AG09309 (cell line): ENCODE data around the gene PDCD1LG2.
A peak's percentile ranks its signal among the peaks of the same experiment; 100 is the strongest.
"Not testable (repeated sequence)": the region's sequence is repeated elsewhere in the genome, so short reads cannot be mapped to it uniquely, and the experiment has no call there.

Source experiments
- DNase-seq: peaks from one replicate; pipeline ENCODE4 v3.0.0-alpha.2; 2010; ENCODE audit warnings: low read depth
- H3K4me3 ChIP-seq: 2 replicates; pipeline ENCODE4 v1.5.1; 2011; ENCODE audit warnings: mild to moderate bottlenecking, low read depth, low read length, moderate library complexity; ENCODE audit not compliant: control insufficient read depth
- CTCF ChIP-seq: IDR thresholded peaks from 2 replicates; pipeline ENCODE4 v1.5.1; 2011; ENCODE audit warnings: mild to moderate bottlenecking, low read depth, low read length, inconsistent platforms; ENCODE audit not compliant: insufficient read depth, control insufficient read depth; ENCODE audit errors: missing control alignments

Gene PDCD1LG2

GRCh38 chr9:5575000-5575399 lies 64.7 kb downstream of the PDCD1LG2 start:
- peak; percentile 15 for TF ChIP-seq CTCF
- no peak overlapping the region for H3K4me3 ChIP-seq
- no peak for DNase-seq

- no peak for TF ChIP-seq CTCF
- no peak for DNase-seq
- H3K4me3 ChIP-seq = no peak overlapping the region
These were observed 66.9 kb downstream of the PDCD1LG2 start for GRCh38 chr9:5577225-5577624.

GRCh38 chr9:5578018-5578697 lies 67.8 kb downstream of the PDCD1LG2 start:
- TF ChIP-seq CTCF = no peak
- no peak for DNase-seq
- H3K4me3 ChIP-seq = no peak overlapping the region

GRCh38 chr9:5578698-5579085 lies 68.4 kb downstream of the PDCD1LG2 start:
- no peak for TF ChIP-seq CTCF
- no peak overlapping the region for H3K4me3 ChIP-seq
- no peak for DNase-seq

GRCh38 chr9:5579881-5580280 lies 69.5 kb downstream of the PDCD1LG2 start:
- no peak for DNase-seq
- TF ChIP-seq CTCF = no peak

GRCh38 chr9:5580650-5581049 lies 70.3 kb downstream of the PDCD1LG2 start:
- no peak for DNase-seq
- no peak for TF ChIP-seq CTCF
- no peak overlapping the region for H3K4me3 ChIP-seq

More at GRCh38 chr9:5579881-5580280, 69.5 kb downstream of the PDCD1LG2 start:
- no peak overlapping the region for H3K4me3 ChIP-seq

- not testable (repeated sequence) for DNase-seq, H3K4me3 ChIP-seq
These were observed 71.4 kb downstream of the PDCD1LG2 start for GRCh38 chr9:5581706-5582105.
